Cardiac muscle cell (in vitro differentiated cells and primary cell): ENCODE measurements around the gene FRRS1. TPM values are rescaled to one million over a fixed set of nuclear protein-coding genes. Genes with fewer than 3 reads are reported as not detected.

Experiments
- DNase-seq, 2 donors: peaks; one replicate each; pipeline versions ENCODE4 v3.0.0 to v3.0.0-alpha.2; 2010 to 2017; ENCODE audit warnings: low read depth in 1 of 2, low spot score in 1 of 2
- H3K27ac ChIP-seq: fragments of 200-600 bp; sonication (generic); 2 replicates; pipeline ENCODE4 v1.5.1; 2016
- H3K27me3 ChIP-seq: fragments of 200-600 bp; sonication (generic); 2 replicates; pipeline ENCODE4 v1.6.0; 2016; ENCODE audit warnings: control low read depth
- H3K36me3 ChIP-seq: fragments of 200-600 bp; sonication (generic); 2 replicates; pipeline ENCODE4 v1.5.1; 2016; ENCODE audit warnings: control low read depth
- H3K4me1 ChIP-seq: fragments of 200-600 bp; sonication (generic); 2 replicates; pipeline ENCODE4 v1.8.1; 2017; ENCODE audit warnings: low read depth, mild to moderate bottlenecking, mixed run types
- H3K4me3 ChIP-seq: fragments of 200-600 bp; sonication (generic); 2 replicates; pipeline ENCODE4 v1.5.1; 2016; ENCODE audit warnings: mild to moderate bottlenecking
- H3K9me3 ChIP-seq: fragments of 200-600 bp; sonication (generic); 2 replicates; pipeline ENCODE4 v1.5.1; 2017; ENCODE audit warnings: low read depth, mild to moderate bottlenecking, control low read depth
- CTCF ChIP-seq: IDR thresholded peaks from 2 replicates; pipeline ENCODE4 v1.5.1; 2012; ENCODE audit warnings: low read depth, mild to moderate bottlenecking, low read length
- polyA plus RNA-seq: library from polyadenylated mRNA; unstranded; fragments of >200 nt; fragmentation: Nextera tagmentation; extraction: Ambion mirVana; gene quantifications from 2 replicates; pipeline ENCODE4 v1.2.1, GENCODE V29; 2016
- total RNA-seq: library from RNA; depleted of rRNA; stranded (reverse); fragments of >200 nt; gene quantifications from 2 replicates; pipeline ENCODE4 v1.2.3, GENCODE V29; 2016

Gene FRRS1
- total and polyA plus RNA-seq, 2 experiments from 2014 or later = 3.7 to 5.5 TPM

GRCh38 chr1:99728494-99729235 lies 37.8 kb downstream of the FRRS1 start:
- peak; percentile 9 to 61 for DNase-seq
- peak; percentile 55 for TF ChIP-seq CTCF
- no peak overlapping the region for H3K27ac ChIP-seq

GRCh38 chr1:99727575-99728185 lies 38.8 kb downstream of the FRRS1 start:
- Histone ChIP-seq H3K4me1 (peaks cover 6% of the 10 kb centered on the region), H3K27me3 (no peaks in the 10 kb centered on the region), H3K36me3 (no peaks in the 10 kb centered on the region), H3K4me3 (no peak overlapping the region), H3K27ac (no peak overlapping the region), H3K9me3 (no peaks in the 10 kb centered on the region)
- TF ChIP-seq CTCF = no peak
- peak in 1 of 2 donors; percentile 82 for DNase-seq

More at GRCh38 chr1:99728494-99729235, 37.8 kb downstream of the FRRS1 start:
- H3K27me3 ChIP-seq = no peaks in the 10 kb centered on the region
- H3K4me3 ChIP-seq = no peak overlapping the region
- no peaks in the 10 kb centered on the region for H3K36me3 ChIP-seq
- no peaks in the 10 kb centered on the region for H3K9me3 ChIP-seq
- H3K4me1 ChIP-seq = peaks cover 6% of the 10 kb centered on the region

GRCh38 chr1:99726818-99727217 lies 39.6 kb downstream of the FRRS1 start:
- H3K9me3 ChIP-seq = no peaks in the 10 kb centered on the region
- no peak overlapping the region for H3K27ac ChIP-seq
- no peak overlapping the region for H3K4me3 ChIP-seq
- no peak for TF ChIP-seq CTCF
- H3K4me1 ChIP-seq = peaks cover 6% of the 10 kb centered on the region
- no peaks in the 10 kb centered on the region for H3K27me3 ChIP-seq
- no peaks in the 10 kb centered on the region for H3K36me3 ChIP-seq
- DNase-seq = no peak

- Histone ChIP-seq H3K4me1 (peaks cover 6% of the 10 kb centered on the region), H3K27ac (no peak overlapping the region), H3K4me3 (no peak overlapping the region), H3K36me3 (no peaks in the 10 kb centered on the region), H3K27me3 (no peaks in the 10 kb centered on the region), H3K9me3 (no peaks in the 10 kb centered on the region)
- no peak for DNase-seq
- no peak for TF ChIP-seq CTCF
Observed at GRCh38 chr1:99726407-99726806, 40.0 kb downstream of the FRRS1 start.

GRCh38 chr1:99725996-99726395 lies 40.4 kb downstream of the FRRS1 start:
- no peak overlapping the region for H3K4me3 ChIP-seq
- peaks cover 6% of the 10 kb centered on the region for H3K4me1 ChIP-seq
- H3K9me3 ChIP-seq = no peaks in the 10 kb centered on the region
- DNase-seq = no peak
- no peak overlapping the region for H3K27ac ChIP-seq
- H3K36me3 ChIP-seq = no peaks in the 10 kb centered on the region
- no peak for TF ChIP-seq CTCF
- no peaks in the 10 kb centered on the region for H3K27me3 ChIP-seq
